ENCODE results near the gene KLF5. TPM values are rescaled to one million over a fixed set of nuclear protein-coding genes. Genes with fewer than 3 reads are reported as not detected.

Gene KLF5
- total and polyA plus RNA-seq, 4 donors = 22.2 to 58.6 (median 47.7) TPM

DNA sequence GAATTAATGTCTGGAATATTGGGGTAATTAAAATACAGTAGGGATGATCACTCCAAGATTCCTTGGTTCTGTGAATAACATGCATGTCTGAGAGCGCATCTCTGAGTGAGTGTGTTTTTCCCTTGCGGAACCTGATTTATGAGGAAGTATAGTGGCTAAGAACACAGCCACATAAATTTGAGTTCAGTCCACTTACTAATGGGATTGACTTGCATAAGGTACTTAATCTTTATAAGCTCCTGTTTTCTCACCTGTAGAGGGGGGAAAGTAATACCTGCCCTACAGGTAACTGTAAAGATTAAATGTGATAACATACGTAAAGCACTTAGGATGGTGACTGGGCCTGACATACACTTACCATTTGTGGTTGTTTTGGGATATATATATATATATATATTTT is 60.8 kb downstream of the KLF5 start:
- WGBS, 2 donors = 90 to 97% methylated on average over 3 of the region's 3 CpGs
- TF ChIP-seq, protein P1, sequence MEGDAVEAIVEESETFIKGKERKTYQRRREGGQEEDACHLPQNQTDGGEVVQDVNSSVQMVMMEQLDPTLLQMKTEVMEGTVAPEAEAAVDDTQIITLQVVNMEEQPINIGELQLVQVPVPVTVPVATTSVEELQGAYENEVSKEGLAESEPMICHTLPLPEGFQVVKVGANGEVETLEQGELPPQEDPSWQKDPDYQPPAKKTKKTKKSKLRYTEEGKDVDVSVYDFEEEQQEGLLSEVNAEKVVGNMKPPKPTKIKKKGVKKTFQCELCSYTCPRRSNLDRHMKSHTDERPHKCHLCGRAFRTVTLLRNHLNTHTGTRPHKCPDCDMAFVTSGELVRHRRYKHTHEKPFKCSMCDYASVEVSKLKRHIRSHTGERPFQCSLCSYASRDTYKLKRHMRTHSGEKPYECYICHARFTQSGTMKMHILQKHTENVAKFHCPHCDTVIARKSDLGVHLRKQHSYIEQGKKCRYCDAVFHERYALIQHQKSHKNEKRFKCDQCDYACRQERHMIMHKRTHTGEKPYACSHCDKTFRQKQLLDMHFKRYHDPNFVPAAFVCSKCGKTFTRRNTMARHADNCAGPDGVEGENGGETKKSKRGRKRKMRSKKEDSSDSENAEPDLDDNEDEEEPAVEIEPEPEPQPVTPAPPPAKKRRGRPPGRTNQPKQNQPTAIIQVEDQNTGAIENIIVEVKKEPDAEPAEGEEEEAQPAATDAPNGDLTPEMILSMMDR (IDR thresholded peaks at IDR 0.05; ENCODE audit: control extremely low read depth, extremely low read depth) = no peak
- Histone ChIP-seq H3K36me3 (ENCODE audit: control insufficient read depth in 4 of 4, insufficient read depth in 4 of 4, low read length in 4 of 4) (no peaks in the 10 kb centered on the region), H3K4me1 (ENCODE audit: control insufficient read depth in 5 of 5, insufficient read depth in 5 of 5, low read length in 5 of 5) (no peaks in the 10 kb centered on the region), H3K9ac (ENCODE audit: insufficient read depth in 1 of 2, low read length in 2 of 2) (no peak overlapping the region), H3K27ac (ENCODE audit: low read depth in 1 of 2, low read length in 1 of 2) (no peak overlapping the region), H3K9me3 (ENCODE audit: control insufficient read depth in 4 of 4, insufficient read depth in 3 of 4, low read length in 3 of 4) (no peaks in the 10 kb centered on the region), H3K27me3 (ENCODE audit: control insufficient read depth in 3 of 3, insufficient read depth in 3 of 3, low read length in 2 of 3) (no peaks in the 10 kb centered on the region), H3K4me3 (no peak overlapping the region)
- DNase-seq (no peak), ATAC-seq (ENCODE audit: insufficient read depth, low FRiP score) (no peak)

Small RNA genes within 50 kb of the gene (small RNA-seq; reads per million reads assigned to genes)
- gene RNU6-66P (ENCODE audit: low replicate concordance) = not detected
